ENCODE measurements around the gene MACROD2.
"Not testable (repeated sequence)": the region's sequence is repeated elsewhere in the genome, so short reads cannot be mapped to it uniquely, and the experiment has no call there.

Gene MACROD2

DNA sequence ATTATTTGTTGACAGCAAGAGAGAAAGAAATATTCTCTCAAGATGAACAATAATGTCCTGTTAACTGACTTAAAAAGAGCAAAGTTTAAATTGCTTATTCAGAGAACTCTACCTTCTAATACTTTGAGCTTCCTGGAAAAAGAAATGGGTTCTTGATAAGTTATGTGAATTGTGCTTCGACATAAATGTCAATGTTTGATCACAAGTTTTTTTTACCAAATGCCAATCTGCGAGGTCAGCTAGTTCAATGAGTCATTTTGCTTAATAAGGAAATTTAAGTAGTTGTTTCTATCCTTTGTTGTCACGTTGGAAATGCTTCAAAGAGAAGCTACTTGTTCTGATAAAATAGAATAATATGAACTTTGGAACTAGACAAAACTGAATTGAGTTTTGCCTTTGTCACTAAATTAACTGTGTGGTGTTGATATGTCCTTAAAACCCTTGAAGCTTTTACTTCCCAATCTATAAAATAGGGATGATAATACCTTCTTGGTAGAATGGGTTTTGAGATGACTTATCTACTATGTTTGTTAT is 984.2 kb downstream of the MACROD2 start:
- no peak for DNase-seq

DNA sequence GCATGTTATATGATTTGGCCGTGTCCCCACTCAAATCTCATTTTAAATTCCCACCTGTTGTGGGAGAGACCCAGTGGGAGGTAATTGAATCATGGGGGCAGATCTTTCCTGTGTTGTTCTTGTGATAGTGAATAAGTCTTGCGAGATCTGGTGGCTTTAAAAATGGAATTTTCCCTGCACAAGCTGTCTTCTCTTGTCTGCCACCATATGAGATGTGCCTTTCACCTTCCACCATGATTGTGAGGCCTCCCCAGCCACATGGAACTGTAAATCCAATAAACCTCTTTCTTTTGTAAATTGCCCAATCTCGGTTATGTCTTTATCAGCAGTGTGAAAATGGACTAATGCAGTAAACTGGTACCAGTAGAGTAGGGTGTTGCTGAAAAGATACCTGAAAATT is 986.2 kb downstream of the MACROD2 start:
- not testable (repeated sequence) for DNase-seq

DNA sequence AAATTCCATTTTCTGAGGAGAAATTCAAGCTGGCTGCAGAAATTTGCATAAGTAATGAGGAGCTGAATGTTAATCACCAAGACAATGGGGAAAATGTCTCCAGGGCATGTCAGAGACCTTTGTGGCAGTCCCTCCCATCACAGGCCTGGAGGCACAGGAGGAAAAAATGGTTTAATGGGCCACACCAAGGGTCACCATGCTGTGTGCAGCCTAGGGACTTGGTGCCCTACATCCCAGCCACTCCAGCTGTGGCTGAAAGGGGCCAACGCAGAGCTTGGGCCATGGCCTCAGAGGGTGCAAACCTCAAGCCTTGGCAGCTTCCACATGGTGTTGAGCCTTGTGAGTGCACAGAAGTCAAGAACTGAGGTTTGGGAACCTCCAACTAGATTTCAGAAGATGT is 987.0 kb downstream of the MACROD2 start:
- not testable (repeated sequence) for DNase-seq

DNA sequence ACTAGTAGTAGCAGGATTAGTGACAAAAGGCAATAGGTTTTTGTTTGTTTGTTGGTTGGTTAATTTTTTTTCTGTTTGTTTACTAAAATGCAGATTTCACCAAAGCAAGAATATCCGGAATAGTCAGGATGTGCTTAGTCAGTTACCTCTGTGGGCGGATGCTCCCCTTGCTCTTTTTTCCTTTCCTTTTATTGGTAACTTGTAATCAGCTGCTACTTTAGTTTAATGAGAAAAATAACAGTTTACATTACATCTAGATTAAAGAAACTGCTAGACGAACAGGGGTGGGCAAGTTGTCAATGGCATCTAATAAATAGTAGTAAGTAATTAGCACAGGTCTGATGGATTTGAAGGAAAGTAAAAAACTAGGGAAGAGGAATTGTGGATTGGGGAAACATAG is 989.0 kb downstream of the MACROD2 start:
- DNase-seq, result no peak

DNA sequence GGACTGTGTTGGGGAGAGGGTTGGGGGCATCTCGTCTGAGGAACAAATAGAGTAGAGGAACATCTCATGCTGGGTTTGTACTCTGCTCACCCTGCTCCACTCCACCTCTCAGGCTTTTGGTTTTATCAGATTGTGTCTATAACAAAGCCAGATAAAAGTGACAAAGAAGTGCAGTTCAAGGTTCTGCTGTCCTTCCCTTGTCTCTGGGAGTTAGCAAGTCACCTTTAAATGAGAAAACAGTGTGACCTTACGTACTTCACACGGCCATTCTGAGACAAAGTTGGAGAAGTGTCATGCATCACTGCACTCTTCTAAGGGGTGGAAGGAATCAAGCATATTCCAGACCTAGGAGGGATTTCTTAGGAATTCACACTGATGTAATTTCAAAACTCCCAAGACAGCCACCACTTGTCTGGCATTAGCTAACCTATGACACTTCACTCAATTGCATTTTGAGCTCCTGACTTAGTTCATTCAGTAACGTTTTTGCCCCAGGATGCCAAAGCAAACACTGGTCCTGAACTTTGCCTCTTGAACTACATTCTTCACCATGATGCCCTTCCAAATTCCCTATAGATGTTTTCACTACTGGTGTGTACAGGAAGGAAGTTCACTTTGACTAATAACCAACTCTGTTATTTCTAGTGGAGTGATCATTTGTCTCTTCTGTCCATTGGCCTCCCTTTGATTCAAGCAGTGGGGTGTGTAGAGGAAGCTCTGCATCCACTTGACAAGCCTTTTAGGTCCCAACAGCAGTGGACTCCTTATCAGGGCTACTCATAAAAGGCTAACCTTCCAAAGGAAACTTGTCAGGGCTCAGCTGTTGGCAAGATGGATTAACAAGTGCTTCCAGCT is 989.7 kb downstream of the MACROD2 start:
- DNase-seq, result no peak

DNA sequence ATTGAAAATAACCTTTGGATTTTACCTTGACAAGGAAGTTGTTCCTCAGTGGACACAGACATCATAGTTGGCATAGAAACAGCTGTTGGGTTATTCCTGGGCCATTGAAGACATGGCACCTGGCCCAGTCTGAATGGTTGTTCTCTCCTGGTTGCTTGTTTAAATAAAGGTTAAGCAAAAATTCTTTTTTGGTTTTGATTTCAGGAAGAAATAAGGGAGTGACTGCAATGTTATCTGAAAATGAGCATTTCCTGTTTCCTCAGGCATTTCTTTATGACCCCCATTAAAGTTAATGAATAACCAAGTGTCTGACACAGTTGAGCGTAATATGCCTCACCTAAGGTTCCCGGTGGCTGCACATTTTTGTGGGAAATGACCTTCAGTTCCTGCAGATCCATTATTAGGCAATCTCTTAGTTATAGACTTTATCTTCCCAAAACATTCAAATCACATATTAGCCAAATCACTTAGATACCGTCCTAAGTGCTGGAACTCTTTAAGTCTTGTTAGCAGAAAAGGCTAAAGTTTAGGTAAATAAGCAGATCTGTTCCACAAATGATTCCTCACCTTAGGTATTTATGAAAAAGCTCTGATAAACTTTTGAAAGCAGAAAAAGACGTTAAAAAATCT is 990.8 kb downstream of the MACROD2 start:
- DNase-seq, result no peak

DNA sequence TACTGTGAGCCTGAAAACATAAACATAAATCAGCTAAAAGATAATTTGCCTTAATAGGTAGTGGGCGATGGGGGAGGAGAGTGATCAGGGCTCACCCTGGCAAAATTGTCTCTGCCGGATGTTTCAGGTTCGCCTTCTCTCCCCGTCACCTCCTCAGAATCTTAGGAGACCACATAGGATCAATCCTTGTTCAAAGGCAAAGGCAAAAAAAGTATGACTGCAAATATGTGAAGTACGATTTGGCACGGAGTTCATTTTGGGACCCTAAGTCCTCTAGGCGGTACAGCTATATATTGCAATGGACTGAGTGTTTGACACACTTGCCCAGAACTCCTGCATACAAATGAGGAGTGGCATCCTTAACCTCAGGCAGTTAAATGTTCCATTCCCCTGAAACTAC is 991.3 kb downstream of the MACROD2 start:
- no peak for DNase-seq

DNA sequence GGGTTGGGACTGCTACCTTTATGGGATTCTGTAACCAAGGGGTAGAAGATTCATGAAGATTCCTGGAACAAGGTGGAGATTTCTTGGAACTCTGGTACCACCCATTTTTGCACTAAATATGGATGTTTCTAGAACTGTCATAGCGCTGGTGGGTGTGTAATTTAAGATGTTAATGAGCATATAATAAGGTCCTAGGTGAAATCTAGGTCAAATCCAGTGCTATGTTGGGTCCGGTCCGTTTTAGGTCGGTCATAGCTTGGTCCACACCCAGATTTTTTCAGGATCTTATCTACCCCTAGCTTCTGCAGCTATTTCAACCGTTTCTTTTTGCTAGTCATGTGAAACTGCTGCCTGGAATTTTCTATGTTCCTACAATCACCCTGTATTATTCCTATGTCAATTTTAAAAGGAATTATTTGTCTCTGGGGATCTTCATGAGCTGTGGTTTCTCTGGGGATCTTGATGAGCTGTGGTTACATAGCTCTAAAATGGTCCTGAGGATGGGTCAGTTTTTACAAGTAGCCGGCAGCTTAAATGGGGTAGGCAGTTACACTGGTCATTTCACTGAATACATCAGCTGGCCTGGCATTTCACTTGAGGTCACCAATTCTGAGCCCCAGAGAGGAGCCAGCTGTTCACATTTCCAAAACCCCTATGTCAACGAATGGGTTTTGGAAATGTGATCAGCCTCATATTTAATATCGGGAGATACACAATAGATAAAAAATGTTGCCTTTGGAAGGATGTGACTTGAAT is 994.4 kb downstream of the MACROD2 start:
- DNase-seq, result no peak

DNA sequence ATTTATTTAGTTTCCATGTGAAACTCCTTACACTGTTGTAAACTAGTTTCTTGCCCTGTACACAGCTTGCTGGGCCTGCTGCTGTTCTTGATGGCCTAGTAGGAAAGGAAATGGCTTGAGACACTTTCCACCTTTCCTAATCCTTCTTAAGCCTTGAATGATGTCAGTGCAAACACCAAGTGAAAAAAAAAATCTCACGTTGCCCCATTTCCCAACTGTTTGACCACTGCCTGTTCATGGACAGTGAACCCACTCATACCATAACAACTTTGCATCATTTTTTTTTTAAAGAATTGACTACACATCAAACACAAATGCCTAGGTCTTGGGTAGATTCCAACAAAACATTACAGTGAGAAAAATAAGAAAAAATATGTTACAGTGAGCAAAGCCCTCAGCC is 995.7 kb downstream of the MACROD2 start:
- DNase-seq, result no peak

DNA sequence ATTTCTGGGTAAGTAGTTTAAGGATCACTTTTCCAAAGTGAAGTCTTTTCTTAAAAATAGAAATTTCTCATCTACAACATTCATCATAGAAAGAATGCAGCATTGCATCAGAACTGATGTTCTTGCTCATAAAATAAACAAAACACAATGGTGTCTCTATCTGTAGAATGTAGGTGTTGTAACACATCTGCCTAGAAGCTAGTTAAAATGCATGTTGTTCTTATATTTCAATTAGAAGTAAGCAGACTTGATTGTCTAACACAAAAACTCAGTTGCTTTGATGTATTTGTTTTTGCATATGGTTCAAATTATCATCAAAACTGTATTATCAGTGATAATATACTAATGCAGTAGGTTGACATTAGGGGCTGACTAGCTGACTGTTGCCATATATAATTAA is 996.8 kb downstream of the MACROD2 start:
- DNase-seq, result no peak

DNA sequence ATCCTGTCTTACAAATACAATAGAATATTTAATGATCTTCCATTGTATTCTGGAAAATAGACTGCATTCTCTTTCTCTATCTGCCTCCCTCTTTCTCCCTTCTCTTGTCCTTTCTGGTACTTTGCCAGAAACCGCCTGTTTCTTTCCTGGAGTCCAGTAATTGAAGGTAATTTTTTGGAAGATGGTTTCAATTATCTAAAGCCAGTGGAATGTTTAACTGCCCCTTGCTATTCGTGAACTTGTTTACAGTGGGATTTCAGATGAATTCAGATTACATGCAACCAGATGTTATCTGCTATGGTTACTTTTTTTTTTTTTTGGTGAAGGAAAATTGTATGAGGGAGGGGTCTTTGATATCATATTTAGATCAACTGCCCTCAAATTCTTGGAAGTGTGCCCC is 997.6 kb downstream of the MACROD2 start:
- DNase-seq, result peak in 1 of 3 experiments; percentile 13

DNA sequence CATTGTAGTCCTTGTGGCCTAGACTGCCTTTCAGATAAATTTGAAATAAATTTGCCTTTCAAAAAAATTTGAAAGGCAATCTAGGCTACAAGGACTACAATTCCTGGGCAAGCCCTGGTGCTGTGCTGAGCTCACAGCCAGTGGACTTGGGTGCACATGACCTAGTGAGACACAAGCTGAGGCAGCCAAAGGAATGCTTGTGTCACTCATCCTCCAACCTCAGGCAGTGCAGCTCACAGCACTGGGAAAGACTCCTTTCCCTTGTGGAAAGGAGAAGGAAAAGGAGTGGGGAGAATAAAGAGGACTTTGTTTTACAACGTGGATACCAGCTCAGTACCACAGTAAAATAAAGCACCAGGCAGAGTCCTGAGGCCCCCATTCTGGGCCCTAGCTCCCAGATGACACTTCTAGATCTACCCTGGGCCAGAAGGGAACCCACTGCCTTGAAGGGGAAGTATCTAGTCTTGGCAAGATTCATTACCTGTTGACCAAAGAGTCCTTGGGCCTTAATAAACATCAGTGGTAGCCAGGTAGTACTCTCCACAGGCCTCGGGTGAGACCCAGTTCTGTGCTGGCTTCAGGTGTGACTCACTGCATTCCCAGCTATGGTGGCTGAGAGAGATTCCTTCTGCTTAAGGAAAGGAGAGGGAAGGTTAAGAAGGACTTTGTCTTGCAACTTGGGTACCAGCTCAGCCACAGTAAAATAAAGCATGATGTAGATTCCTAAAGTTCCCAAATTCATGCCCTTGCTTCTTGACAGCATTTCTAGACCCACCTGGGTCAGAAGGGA is 1001.8 kb downstream of the MACROD2 start:
- no peak for DNase-seq

DNA sequence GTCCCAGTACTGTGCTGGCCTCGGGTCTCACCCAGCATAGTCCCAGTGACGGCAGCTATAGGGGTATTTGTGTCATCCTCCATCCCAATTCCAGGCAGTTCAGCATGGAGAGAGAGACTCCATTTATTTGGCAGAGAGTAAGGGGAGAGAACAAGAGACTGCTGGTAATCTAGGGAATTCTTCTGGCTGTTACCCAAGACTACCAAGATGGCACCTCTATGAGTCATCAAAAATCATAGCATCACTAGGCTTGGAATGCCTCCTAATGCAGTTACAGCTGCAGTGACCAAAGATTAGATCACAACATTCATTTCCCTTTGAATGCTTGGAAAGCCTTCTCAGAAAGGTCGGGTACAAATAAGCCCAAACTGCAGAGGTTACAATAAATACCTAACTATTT is 1002.5 kb downstream of the MACROD2 start:
- DNase-seq, result no peak

DNA sequence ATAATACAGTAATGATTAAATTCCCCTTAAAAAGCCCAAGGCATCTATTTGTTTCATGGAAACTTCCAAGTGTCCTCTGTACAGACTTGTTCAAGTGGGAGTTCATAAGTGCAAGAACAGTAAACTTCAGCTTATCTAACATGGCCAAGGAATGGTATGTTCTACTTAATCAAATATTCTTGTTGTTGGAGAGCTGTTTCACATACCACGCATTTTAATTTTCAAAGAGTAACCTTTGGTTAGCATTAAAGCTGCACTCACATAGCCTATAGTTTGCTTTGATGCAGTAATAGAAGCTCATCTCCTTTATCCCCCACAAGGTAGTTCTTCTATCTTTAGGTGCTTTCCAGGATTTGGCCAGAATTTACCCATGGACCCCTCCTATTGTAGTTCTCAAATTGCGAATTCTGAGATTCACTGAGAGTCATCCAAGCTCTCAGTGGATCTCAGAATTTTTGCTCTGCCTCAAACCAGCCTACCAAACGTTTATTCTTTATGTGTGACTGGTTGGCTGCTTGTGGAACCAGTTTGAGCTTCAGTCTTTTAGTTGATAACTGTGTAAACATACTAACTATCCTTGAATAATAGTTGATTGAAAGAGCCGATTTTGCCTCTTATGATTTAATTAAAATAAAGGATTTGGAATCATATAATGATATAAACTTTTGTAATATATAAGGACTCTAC is 1010.1 kb downstream of the MACROD2 start:
- no peak for DNase-seq

DNA sequence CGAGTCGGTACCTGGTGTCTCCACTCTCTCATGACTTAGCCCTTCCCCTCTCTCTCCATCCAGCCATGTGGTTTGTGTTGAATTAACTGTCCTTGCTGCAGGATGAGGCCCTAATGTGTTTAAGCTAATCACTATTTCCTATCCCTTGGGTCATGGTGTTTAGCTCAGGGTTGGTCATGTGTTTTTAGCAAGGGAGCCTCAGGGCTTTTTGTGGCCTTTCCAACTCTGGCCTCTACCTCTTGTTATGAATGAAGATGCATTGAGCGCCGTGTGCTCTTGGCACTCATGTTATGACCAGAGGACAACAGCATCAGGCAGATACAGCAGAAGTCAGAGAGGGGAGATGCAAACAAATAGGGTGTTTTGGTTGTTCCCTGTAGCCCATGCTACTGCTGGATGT is 1016.3 kb downstream of the MACROD2 start:
- peak in 1 of 3 experiments; percentile 36 for DNase-seq

DNA sequence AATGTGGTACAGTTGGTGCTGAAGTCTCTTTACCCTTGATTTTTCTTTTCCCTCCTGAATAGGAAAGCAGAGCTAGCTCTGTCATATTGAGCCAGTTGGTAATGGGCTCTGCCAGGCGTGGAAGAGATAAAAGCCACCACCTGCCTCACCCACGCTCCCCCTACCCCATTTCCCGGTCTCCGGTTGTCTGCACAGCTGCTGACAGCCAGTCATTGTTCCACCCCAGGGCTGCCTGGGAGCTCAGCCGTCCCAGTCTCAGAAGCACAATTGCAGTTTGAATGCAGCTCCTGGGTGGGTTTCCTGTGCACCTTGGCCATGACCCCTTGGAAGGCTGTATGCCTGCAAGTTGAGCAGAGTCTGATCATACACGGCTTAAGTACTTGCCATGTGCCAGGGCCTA is 1017.2 kb downstream of the MACROD2 start:
- peak; percentile 3 to 84 (median 64) for DNase-seq

DNA sequence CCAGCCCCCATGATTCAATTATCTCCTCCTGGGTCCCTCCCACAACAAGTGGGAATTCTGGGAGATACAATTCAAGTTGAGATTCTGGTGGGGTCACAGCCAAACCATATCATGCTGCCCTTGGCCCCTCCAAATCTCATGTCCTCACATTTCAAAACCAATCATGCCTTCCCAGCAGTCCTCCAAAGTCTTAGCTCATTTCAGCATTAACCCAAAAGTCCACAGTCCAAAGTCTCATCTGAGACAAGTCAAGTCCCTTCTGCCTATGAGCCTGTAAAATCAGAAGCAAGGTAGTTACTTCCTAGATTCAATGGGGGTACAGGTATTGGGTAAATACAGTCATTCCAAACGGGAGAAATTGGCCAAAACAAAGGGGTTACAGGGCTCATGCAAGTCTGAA is 1021.6 kb downstream of the MACROD2 start:
- not testable (repeated sequence) for DNase-seq

DNA sequence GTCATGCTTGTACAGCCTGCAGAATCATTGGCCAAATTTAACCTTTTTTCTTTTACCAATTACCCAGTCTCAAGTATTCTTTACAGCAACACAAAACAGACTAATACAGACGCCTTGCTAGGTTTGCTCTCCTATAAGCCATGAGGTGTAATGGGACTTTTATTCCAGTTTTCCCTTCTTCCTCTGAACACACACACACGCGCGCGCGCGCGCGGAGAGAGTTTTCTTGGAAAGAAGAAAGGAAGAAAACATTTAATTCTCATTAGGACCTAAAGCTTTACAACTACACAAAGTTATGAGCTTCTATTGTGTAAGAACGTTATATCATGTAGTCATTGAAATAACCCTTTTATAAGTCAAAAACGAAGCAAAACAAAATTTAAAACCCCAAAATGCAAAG is 1023.6 kb downstream of the MACROD2 start:
- no peak for DNase-seq

DNA sequence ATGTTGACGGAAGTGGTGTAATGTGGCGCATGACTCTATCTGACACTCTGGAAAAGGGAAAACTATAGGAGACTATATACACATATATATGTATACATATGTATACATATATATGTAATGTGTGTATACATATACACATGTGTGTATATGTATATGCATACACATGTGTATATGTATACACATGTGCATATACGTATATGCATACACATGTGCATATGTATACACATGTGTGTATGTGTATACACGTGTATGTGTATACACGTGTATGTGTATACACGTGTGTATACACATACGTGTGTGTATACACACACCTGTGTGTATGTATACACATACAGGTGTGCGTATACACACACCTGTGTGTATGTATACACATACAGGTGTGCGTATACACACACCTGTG is 1025.5 kb downstream of the MACROD2 start:
- DNase-seq, result no peak

DNA sequence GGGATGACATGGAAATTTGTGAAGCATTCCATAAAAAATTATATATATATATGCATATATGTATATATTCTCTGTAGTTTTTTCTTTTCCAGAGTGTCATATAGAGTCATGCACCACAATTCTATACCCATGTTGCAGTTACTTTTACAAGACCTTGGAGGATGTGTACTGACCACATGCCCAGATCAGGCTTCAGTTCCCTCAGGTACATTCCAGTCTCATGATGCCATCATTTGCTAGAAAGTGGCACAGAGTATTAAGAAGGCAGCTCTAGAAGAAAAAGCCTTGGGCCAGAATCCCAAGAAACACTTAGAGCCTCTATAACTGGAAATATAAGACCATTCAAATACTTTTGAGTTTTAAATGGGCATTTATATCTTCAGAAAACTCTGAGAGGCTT is 1027.6 kb downstream of the MACROD2 start:
- DNase-seq, result no peak

DNA sequence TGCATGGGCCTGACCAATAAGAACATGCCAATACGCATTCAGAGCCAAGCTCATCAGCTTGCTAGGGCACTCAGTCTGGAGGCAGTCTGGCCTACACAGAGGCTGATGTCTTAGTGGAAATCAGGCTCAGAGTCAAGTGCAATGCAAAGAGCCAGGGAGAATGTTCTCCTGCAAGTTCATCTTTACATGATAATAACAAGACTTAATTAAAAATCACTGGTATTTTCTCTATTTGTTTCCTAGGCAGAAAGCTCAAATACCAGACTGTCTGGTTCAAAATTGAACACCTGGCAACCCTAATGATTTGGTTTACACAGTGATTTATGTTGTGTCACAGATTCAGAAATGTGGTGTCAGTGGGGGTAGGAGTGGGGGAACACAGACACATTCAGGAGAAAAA is 1031.4 kb downstream of the MACROD2 start:
- peak in 2 of 3 experiments; percentile 52 to 79 for DNase-seq

DNA sequence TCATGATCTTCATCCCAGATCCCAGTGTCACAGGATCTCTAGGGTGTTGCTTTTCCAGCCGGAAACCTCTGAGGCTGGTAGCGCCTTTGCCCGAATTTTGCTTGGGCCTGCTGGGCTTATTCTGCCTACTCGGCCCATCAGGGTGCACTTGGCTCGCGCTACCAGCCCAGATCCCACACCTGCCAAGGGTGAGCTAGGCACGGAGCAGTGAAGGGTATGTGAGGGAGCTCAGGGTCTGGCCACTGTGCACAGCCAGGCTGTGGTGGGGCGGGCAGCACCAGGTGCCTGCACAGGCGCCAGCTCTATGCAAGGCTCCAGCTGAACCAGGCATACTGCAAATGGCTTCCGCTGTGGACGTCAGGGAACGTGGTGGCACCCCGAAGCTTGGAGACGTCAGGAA is 1035.5 kb downstream of the MACROD2 start:
- no peak for DNase-seq
